GM23248 (cell line): ENCODE data around the gene STARD10.
"Not testable (repeated sequence)": the region's sequence is repeated elsewhere in the genome, so short reads cannot be mapped to it uniquely, and the experiment has no call there.

Experiments
- EZH2 ChIP-seq: fragments of 200-600 bp; sonication (generic); IDR thresholded peaks from 2 replicates; pipeline ENCODE4 v1.6.1; 2018; ENCODE audit warnings: antibody characterized with exemption, mild to moderate bottlenecking; ENCODE audit not compliant: insufficient read depth, poor library complexity, severe bottlenecking
- EZH2phosphoT487 ChIP-seq: fragments of 200-600 bp; sonication (generic); IDR thresholded peaks from 2 replicates; pipeline ENCODE4 v1.6.1; 2018; ENCODE audit warnings: antibody characterized with exemption, moderate library complexity, mild to moderate bottlenecking, low read depth; ENCODE audit not compliant: insufficient read depth

DNA sequence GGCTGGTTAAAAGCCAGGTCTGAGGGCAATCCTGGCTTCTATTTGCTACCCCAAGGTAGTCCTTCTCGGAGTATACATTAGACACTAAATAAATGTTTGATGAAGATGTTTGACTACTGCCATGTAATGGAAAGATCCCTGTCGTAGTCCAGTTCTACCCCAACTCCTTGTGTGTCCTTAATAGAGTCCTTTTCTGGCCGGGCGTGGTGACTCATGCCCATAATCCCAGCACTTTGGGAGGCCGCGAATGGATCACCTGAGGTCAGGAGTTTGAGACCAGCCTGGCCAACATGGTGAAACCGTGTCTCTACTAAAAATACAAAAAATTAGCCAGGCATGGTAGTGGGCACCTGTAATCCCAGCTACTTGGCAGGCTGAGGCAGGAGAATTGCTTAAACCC is 2.6 kb downstream of the STARD10 start:
- not testable (repeated sequence) for TF ChIP-seq EZH2phosphoT487, EZH2
